HG03097 (cell line): Measurements from ENCODE around the gene NELFA.
"Not testable (repeated sequence)": the region's sequence is repeated elsewhere in the genome, so short reads cannot be mapped to it uniquely, and the experiment has no call there.

ENCODE experiments used
- ATAC-seq: cut with Tn5 transposase; IDR thresholded peaks from one replicate; pipeline ENCODE4 v1.9.1; 2021; ENCODE audit not compliant: unreplicated experiment, low FRiP score

The NELFA gene

DNA sequence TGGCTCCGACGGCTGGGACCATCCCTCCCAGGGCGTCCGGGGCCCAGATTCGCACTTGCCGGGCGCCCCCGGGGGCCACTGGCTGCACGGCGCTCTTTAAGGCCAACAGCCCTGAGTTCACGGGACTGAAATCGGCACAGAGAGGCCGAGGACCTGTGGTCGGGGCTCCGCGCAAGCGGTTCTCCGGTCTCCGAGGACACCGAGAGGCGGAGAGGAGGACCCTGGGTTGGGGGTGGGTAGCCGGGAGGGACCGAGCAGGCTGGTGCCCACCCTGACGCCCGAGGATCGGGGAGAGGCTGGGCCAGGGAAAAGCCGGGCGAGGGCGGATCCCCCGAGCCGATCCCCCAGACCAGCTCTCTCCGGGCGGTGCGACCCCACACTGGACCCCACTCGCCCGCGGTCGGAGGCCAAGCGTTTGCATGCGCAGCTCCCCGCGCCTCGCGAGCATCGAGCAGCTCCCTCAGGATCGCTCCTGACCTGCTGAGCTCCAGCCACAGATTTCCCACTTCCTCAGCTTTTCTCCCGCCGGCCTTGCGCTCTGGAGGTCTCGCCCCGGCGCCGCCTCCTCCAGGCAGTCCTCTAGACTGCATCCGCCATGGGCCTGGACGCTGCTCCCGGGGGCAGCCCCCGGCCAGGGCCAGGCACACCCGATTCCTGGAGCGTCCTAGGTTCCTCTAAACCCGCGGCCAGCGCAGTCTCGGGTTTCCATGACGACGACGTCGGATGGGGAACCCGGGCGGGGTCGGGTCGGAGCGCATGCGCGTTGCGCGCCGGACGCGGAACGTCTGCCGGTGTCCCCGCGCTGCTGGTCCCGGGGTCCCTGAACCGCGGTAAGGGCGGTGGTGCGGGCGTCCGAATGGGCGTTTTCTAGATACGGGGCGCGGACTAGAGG is 32.7 kb upstream of the NELFA start:
- ATAC-seq = no peak

DNA sequence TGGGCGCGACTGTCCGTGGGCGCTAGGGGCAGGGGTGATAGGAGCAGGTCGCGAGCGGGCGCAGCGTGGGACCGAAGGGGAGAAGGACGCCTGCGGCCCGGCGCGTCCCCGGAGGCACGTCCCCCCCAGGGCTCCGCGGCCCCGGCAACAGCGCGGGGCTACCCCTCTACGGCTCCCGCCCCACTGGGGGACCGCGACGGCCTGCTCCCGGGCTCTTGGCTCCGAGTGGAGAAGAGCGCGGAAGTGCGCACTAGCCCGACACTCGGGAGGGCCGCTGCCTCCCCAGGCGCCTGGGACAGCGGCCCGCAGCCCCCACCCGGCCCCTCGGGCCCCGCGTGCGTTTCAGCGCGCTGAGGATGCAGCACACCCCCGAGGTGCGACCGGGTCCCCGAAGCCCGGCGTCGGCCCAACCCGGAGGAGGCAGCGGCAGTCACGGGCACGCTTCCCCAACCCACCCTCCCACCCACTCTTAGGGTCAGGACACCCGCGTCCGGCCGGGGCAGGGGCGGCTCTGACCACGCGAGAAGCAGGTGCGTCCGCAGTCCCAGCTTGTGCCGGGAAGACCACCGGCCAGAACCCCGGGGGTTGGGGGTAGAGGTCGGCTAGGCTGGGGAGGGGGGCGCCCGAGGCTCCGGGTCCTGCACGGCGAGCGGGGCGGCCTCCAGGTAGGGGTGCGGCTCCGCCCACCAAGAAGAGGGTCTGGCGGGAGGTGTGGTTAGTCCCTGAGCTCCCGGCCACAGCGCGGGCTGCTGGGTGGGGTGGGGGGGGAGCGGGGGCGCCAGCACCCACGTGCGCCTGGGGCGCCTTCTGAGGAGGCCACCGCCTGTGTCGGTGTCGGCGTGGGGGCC is 31.8 kb upstream of the NELFA start:
- ATAC-seq = no peak

DNA sequence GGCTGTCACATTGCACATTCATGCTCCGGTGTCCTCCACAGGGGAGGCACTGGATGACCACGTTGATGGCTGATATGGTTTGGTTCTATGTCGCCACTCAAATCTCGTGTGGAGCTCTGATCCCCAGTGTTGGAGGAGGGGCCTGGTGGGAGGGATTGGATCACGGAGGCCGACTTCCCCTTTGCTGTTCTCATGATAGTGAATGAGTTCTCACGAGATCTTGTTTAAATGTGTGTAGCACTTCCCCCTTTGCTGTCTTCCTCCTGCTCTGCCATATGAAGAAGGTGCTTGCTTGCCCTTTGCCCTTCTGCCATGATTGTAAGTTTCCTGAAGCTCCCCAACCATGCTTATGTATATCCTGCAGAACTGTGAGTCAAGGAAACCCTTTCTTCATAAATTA is 28.1 kb upstream of the NELFA start:
- no peak for ATAC-seq

DNA sequence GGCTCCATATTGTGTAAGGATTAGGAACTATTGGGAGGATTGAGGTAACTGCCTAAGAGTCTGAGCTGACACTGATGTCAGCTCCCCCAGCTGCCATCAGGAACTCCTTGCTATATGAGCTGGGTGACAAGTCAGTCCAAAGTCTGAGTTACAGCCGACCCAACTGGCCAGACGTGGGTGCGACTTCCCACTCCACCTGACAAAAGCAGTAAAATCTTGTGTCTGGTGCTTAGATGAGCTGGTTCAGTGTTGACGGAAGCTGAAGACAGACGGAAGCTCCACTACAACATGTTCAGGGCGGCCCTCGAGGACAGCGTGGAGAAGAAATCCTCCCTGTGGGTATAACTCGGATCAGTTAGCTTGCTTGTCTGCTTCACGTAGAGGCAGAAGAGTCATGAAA is 27.6 kb upstream of the NELFA start:
- ATAC-seq = no peak

DNA sequence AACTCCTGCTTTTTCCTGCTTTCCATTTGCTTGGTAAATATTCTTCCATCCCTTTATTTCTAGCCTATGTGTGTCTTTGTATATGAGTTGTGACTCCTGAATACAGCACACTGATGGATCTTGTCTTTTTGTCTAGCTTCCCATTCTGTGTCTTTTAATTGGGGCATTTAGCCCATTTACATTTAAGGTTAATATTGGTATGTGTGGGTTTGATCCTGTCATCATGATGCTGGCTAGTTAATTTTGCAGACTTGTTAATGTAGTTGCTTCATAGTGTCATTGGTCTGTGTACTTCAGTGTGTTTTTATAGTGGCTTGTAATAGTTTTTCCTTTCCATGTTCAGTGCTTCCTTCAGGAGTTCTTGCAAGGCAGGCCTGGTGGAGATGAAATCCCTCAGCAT is 22.4 kb upstream of the NELFA start:
- ATAC-seq = not testable (repeated sequence)

DNA sequence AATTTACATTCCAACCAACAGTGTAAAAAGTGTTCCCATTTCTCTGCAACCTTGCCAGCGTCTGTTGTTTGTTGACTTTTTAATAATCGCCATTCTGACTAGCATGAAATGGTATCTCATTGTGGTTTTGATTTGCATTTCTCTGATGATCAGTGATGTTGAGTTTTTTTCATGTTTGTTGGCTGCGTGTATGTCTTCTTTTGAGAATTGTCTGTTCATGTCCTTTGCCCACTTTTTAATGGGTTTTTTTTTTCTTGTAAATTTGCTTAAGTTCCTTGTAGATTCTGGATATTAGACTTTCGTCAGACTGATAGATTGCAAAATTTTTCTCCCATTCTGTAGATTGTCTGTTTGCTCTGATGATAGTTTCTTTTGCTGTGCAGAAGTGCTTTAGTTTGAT is 18.3 kb upstream of the NELFA start:
- not testable (repeated sequence) for ATAC-seq

DNA sequence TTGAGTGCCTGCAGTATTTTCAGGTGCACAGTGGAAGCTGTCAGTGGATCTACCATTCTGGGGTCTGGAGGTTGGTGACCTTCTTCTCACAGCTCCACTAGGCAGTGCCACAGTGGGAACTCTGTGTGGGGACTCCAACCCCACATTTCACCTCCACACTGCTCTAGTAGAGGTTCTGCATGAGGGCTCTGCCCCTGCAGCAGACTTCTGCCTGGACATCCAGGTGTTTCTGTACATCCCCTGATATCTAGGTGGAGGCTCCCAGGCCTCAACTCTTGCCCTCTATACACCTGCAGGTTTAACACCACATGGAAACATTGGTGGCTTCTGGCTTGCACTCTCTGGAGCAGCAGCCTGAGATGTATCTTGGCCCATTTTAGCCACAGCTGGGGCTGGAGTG is 17.0 kb upstream of the NELFA start:
- ATAC-seq = no peak

DNA sequence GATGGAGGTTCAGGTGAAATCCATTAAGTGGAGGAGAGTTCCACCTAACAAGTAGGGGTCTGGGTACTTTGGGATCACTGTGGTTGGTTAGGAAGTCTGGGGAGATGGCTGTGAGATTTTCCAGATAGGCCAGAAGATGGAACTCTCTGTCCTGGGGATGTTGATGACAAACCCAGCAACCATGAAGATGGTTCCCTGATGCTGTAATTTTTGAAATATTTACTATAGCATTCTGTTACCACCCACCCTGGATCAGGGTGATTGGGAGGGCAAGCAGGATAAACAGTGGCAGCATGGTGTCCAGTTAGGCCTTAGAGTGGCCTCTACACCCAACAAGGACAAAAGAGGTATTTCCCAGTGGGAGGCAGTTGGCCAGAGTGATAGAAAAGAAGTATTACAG is 15.9 kb upstream of the NELFA start:
- no peak for ATAC-seq

DNA sequence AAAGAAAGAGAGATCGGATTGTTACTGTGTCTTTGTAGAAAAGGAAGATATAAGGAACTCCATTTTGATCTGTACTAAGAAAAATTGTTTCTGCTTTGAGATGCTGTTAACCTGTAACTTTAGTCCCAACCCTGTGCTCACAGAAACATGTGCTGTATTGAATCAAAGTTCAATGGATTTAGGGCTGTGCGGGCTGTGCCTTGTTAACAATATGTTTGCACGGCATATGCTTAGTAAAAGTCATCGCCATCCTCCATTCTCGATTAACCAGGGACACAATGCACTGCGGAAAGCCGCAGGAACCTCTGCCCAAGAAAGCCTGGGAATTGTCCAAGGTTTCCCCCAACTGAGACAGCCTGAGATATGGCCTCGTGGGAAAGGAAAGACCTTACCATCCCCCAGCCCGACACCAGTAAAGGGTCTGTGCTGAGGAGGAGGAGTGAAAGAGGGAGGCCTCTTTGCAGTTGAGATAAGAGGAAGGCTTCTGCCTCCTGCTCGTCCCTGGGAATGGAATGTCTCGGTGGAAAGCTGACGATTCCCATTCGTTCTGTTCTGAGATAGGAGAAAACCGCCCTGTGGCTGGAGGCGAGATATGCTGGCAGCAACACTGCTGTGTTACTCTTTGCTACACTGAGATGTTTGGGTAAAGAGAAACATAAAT is 12.7 kb upstream of the NELFA start:
- ATAC-seq = not testable (repeated sequence)

DNA sequence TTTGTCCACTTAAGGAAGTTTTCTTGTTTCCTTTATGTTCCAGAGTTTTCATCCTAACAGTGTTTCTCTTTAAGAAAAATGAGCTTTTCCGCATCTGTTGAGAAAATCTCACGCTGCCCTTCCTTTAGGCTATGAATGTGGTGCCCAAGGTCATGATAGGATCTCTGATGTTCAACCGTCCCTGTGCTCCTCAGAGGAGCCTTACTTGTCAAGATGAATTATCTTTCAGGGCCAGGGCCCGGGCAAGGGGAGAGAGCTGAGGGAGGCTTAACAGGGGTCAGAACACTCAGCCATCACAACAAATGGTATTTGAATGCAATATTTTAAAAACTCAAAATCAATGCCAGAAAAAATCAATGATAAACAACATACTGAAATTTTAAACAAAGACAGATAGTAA is 6.2 kb upstream of the NELFA start:
- ATAC-seq = no peak

DNA sequence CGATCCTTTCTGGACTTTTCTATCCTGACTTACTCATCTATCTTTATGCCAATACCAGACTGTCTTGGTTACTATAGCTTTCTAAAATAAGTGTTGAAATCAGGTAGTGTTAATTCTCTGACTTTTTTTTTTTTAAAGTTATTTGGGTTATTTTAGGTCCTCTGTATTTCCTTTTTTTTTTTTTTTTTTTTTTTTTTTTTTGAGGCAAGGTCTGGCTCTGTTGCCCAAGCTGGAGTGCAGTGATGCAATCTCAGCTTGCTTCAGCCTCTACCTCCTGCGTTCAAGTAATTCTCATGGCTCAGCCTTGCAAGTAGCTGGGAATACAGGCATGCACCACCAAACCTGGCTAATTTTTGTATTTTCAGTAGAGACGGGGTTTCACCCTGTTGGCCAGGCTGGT is 2.8 kb upstream of the NELFA start:
- ATAC-seq = no peak

DNA sequence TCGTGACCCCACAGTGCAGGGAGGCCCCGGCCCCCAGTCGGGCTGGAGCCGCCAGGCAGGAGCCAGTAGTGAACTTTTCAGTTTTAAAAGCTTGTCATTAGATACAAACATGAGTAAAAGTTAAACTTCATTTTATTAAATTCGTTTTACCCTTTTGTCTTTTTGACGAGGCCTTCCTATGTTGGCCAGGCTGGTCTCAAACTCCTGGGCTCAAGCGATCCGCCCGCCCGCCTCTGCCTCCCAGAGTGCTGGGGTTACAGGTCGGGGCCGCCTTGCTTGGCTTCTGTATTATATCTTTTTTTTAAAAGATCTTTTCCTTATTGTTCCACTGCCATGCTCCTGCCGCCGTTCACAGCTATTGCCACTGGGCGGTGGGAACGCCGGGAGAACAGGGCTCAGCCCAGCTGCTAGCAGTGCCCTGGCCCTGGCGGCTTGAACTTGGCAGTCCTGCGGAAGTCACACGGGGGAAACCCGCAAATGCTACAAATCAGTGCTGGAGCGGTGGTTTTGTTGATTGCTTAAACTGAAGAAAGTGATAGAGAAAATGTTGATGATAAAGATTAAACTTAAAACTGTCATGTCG is 968 bp upstream of the NELFA start:
- no peak for ATAC-seq

DNA sequence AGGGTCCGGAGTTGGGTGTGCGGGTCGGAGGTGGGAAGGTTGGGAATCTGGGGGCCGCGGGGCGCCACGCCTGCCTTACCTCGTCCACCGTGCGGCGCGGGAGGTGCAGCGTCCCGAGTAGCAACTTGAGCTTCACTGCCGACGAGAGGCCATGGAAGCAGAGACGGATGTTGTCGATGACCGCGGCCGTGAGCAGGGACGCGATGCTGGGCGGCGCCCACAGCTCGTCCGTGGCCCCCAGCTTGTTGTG is 178 bp downstream of the NELFA start:
- ATAC-seq = no peak

DNA sequence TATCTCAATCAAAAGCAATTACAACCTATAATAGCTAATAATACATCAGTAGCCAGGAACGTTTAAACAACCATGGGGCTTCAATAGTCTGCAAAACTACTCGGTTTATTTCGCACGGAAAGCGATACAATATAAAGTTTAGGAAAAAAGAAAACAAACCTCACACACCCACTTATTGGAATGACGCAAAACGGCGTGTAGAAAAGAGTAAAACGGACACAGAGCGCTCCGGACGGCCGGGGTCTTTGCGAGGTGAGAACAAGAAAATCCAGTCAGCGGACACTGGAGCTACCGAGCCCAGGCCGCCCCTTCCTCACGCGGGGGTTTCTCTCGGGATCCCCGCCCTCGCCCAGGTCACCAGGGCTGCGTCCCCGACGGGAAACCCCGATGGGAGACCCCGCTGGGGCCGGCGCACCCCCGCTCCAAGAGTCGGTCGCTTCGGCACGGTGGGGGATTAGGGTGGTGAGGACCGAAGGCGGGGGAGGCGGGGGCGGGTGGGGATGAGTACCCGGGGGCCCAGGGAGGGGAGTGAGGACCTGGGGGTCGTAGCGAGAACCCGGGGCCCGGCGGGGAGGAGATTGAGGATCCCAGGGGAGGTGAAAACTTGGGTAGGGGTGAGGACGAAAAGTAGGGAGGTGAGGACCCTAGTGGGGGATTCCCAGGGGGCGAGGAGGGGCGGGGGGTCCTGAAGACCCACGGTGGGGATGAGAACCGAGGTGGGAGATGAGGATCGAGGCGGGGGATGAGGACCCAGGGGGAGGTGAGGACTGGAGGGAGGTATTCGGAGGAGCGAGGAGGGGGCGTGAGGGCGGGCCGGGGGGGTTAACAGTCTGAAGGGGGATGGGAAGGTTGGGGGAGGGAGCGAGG is 737 bp downstream of the NELFA start:
- no peak for ATAC-seq

DNA sequence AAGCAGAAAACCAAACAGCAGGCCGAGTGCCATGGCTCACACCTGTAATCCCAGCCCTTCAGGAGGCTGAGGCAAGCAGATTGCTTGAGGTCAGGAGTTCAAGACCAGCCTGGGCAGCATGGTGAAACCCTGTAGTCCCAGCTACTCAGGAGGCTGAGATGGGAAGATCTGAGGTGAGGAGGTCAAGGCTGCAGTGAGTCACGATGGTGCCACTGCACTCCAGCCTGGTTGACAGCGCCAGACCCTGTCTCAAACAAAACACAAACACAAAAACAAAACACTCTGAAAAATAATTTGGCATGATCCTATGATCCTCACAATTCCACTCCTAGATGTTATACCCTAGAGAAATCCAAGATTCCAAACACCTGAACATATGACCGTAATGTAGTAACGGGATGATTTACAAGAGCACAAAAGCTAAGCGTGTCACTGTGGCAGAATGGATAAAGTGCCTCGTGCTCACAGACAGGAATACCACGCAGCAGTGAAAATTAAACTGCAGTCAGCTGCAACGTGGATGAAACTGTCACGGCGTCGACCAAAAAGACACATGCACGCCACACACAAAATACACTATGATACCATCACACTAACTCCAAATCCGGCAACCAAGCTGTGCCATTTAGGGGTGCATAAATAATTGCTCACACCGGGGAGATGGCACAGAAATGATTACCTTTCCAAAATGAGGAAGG is 1.7 kb downstream of the NELFA start:
- ATAC-seq = no peak

DNA sequence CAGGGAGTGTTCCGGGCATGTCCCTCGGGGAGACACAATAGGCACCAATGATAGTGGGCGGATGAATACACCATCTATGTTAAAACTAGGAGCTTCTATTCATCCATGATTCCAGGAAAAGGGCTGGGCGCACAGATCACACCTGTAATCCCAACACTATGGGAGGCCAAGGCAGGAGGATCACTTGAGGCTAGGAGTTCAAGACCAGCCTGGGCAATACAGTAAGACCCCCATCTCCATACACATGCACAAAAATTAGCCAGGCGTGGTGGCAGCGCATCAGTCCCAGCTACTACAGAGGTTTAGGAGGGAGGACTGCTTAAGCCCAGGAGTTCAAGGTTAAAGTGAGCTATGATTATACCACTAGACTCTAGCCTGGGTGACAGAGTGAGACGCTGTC is 2.4 kb downstream of the NELFA start:
- ATAC-seq = no peak

DNA sequence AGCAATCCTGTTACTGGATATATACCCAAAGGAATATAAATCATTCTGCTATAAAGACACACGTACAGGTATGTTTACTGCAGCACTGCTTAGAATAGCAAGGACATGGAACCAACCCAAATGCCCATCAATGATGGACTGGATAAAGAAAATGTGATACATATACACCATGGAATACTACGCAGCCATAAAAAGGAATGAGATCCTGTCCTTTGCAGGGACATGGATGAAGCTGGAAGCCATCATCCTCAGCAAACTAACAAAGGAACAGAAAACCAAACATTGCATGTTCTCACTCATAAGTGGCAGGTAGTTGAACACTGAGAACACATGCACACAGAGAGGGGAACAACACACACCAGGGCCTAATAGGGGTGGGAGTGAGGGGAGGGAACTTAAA is 5.4 kb downstream of the NELFA start:
- not testable (repeated sequence) for ATAC-seq

DNA sequence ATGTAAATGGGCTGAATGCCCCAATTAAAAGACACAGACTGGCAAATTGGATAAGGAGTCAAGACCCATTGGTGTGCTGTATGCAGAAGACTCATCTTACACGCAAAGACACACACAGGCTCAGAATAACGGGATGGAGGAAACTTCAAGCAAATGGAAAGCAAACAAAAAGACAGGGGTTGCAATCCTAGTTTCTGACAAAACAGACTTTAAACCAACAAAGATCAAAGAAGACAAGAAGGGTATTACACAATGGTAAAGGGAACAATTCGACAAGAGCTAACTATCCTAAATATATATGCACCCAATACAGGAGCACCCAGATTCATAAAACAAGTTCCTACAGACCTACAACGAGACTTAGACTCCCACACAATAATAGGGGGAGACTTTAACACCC is 9.5 kb downstream of the NELFA start:
- not testable (repeated sequence) for ATAC-seq

DNA sequence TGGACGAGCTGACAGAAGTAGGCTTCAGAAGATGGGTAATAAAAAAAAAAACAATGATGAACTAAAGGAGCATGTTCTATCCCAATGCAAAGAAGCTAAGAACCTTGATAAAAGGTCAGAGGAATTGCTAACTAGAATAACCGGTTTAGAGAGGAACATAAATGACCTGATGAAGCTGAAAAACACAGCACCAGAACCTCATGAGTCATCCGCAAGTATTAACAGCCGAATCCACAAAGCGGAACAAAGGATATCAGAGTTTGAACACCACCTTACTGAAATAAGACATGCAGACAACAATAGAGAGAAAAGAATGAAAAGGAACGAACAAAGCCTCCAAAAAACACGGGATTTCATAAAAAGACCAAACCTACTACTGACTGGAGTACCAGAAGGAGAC is 10.5 kb downstream of the NELFA start:
- ATAC-seq = no peak

DNA sequence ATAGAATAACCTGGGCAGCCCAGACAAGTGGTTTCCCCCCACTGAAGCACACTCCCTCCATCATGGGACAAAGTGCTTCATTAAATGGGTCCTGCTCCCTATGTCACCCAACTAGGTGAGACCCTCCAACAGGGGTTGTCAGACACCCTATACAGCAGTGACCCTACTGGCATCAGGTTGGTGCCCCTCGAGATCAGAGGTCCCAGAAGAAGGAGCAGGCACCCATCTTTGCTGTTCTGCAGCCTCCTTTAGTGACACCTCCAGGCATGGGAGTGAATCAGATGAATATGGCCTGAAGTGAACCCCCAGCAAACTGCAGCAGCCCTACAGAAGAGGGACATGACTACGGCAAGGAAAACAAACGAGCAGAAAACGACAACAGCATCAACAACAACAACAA is 11.1 kb downstream of the NELFA start:
- no peak for ATAC-seq
